NCI-H82 treated with DMSO at 0.1 percent for 48 hours (cell line): ENCODE data around the gene ELFN1.

Experiments
- DNase-seq: peaks from one replicate; lab custom pipeline; 2025; ENCODE audit not compliant: unreplicated experiment; lab: John Stamatoyannopoulos, UW

Gene ELFN1

GRCh38 chr7:1724118-1724910 is 54.2 kb downstream of the ELFN1 start:
- no peak for DNase-seq

- peak; percentile 64 for DNase-seq
Observed at GRCh38 chr7:1725199-1725690, 55.2 kb downstream of the ELFN1 start.

- peak; percentile 66 for DNase-seq
Observed at GRCh38 chr7:1725766-1726630, 55.9 kb downstream of the ELFN1 start.

GRCh38 chr7:1727079-1727478 is 57.0 kb downstream of the ELFN1 start:
- DNase-seq = no peak

- DNase-seq = no peak
Observed at GRCh38 chr7:1727812-1728570, 57.9 kb downstream of the ELFN1 start.

GRCh38 chr7:1729183-1729582 is 59.1 kb downstream of the ELFN1 start:
- no peak for DNase-seq

- no peak for DNase-seq
Observed at GRCh38 chr7:1729773-1730172, 59.7 kb downstream of the ELFN1 start.

- no peak for DNase-seq
Observed at GRCh38 chr7:1732072-1732471, 62.0 kb downstream of the ELFN1 start.

GRCh38 chr7:1732645-1733044 is 62.6 kb downstream of the ELFN1 start:
- no peak for DNase-seq

- no peak for DNase-seq
Observed at GRCh38 chr7:1733206-1733907, 63.3 kb downstream of the ELFN1 start.

GRCh38 chr7:1733908-1734730 is 64.0 kb downstream of the ELFN1 start:
- DNase-seq = no peak

GRCh38 chr7:1735262-1735661 is 65.2 kb downstream of the ELFN1 start:
- no peak for DNase-seq

- no peak for DNase-seq
Observed at GRCh38 chr7:1735806-1736483, 65.9 kb downstream of the ELFN1 start.

GRCh38 chr7:1736484-1736817 is 66.4 kb downstream of the ELFN1 start:
- no peak for DNase-seq

GRCh38 chr7:1736830-1737229 is 66.8 kb downstream of the ELFN1 start:
- DNase-seq = no peak

- DNase-seq = no peak
Observed at GRCh38 chr7:1737523-1737922, 67.4 kb downstream of the ELFN1 start.

- no peak for DNase-seq
Observed at GRCh38 chr7:1737956-1738355, 67.9 kb downstream of the ELFN1 start.

GRCh38 chr7:1738511-1738910 is 68.4 kb downstream of the ELFN1 start:
- DNase-seq = no peak

GRCh38 chr7:1738956-1739355 is 68.9 kb downstream of the ELFN1 start:
- DNase-seq = no peak
